Islet of Langerhans (tissue), 1 donor: ENCODE results near the gene SAP30BP.

Source experiments
- FAIRE-seq: peaks from one replicate; lab custom pipeline; 2011; peaks lifted over from hg19 to GRCh38; lab: Jason Lieb, UNC

SAP30BP gene

DNA sequence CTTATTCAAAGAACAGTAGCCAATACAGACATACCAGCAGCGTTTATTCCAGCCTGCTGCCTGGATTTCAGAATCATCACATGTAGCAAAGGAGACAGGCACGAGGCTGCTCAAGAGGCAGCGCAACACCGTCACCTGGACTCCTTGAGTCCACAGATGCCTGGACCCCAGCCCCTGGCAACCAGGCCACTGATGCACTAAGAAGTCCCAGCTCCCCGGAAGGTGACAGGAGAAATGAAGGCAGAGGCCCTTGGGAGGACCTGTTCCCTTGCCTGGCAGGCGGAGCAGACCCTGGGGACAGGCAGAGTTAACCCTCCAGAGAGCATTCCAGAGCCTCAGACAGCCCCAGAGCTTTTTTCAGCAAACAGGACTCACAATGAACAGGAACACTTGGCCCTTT, 17.5 kb upstream of the SAP30BP start:
- no peak for FAIRE-seq

DNA sequence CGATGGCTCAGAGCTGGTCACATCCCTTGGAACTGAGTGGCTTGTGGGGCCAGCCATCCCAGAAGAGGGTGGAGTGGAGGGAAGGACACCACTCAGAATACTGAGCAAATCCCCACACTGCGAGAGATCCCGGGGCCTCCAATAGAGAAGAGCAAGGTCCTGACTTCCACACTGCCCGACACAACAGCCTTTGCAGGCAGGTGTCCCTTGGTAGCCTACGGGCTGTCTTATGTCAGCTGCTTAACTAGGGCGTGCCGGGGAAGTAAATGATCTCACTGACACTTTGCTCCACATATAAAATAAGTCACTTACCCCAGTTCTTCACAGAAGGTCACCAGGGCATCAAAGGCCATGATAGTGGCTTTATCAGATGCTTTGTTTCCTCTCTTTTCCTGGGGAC, 16.3 kb upstream of the SAP30BP start:
- no peak for FAIRE-seq

DNA sequence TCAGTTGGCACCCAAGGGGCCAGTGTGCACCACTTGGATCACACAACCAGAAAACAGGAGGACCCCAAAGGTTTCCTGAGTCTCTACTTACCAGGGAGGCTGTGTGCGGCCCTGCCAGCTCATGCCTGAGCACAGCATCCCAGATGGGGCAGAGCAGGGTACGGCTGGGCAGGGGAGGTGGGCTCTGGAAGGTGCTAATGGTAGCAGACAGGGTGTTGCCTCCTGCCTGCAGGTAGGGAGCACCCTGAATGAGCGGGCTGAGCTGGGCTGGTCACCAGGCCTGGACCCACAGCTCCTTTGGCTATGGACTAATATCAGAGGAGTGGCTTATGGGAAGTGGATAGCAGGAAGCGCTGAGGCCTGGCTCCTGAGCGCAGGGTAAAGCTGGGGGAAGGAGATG, 14.8 kb upstream of the SAP30BP start:
- FAIRE-seq = no peak

DNA sequence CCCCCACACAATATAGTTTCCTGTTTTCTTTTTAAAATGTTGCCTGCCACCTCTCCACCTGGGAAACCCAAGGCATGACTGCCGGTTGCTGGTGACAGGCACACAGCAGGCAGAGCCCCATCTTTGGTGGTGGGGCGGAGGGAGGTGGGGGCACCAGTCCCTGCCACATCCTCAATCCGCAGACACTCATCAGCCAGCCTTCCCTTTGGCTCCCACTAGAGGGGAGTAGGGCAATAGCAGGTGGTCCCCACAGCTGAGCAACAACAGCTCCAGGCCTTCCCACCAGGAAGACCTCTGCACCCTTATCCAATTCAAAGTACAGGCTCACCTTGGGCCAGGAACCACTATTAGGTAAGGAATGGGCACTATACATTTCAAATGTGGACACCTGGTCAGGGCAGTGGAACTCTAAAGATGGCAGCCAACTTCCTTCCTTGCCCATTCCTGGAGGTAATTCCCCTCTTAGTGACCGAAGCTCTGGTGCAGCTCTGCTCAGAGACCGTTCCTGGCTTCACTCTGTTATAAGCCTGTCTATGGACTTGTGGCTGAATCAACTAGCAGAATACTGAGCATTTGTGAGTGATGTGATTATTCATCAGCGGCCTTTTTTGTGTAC, 14.1 kb upstream of the SAP30BP start:
- no peak for FAIRE-seq

DNA sequence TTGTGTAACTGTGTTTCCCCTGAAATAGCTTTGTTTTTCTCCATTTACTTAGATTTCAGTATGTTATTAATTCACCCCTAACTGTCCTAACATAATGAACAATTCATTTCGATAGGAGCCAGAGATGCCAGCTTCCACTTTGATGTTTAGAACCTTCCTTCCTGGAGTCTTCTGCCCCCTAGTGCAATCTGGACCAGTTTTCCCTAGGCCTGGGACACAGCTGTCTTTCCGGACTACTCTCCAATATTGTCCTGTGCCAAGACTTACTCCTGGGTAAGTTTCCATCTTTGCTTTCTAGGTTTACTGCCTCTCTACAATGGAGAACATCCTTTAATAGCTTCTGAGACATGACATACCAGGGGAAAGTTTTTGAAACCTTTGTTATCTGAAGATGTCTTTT, 13.0 kb upstream of the SAP30BP start:
- no peak for FAIRE-seq

DNA sequence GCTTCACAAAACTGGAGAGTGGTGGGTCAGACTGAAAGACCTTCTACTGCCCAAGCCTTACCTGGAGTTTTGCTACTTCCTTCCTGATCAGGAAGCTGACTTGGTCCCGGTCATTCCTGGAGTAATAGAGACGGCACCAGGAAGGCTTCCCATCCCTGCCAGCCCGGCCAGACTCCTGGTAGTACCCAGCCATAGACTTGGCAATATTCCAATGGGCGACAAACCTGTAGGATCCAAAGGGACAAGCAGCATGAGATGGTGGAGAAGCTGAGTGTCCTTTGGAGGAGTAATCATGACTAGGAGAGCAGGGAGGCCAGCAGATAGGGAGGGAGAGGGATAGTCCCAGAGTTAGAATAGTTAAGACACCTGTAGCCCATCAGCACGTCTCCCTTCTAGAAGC, 8.9 kb upstream of the SAP30BP start:
- no peak for FAIRE-seq

DNA sequence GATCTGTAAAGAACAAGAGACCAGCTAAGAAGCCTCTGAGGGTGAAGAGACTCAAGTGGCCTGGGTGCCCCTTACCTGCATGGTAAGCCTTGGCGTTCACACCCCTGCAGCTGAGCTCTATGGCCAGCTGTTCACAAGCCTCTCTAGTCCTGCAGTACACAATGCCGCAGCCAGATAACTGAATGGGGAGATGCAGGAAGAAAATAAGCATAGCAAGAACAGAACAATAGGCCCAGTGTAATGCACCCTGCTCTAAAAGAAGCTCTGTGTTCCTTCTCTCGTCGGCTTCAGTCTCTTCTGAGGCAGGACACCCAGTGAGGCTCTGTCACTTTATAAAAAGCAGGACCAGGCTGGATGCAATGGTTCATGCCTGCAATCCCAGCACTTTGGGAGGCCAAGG, 5.6 kb upstream of the SAP30BP start:
- FAIRE-seq = no peak

DNA sequence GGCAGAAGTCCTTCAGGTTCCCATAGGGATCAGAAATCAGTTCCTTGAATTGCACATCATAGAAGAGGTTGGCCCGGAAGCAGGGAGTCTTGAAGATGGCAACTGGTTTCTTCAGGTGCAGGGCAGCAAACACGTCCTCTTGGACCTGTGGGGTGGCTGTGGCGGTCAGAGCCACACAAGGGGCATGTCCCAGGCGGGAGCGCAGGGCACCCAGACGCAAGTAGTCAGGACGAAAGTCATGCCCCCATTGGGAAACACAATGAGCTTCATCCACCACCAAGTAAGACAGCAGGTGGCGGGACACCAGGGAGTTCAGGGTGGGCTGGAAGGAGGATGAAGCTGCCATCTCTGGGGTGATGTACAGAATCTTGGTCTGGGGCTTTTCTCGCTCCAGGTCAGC, 4.6 kb upstream of the SAP30BP start:
- FAIRE-seq = no peak

DNA sequence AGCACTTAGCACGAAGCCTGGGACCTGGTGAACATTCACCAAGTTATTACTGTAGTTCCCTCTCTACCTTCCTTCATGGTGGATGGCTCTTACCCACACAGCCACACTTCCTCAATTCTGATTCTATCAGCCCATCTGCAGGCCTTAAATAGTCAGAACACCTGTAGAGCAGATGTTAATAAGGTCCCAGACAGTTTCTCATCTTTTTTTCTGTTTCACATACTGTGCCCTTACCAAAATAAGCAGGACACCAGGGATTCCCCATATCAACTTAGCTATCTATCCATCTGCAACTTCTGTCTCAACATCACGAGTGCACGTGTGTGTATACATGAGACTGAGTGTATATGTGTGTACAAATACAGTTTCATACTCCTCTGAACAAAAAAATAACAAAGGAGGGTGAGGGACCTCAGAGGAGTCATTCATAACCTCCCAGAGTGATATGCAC, 3.0 kb upstream of the SAP30BP start:
- no peak for FAIRE-seq

DNA sequence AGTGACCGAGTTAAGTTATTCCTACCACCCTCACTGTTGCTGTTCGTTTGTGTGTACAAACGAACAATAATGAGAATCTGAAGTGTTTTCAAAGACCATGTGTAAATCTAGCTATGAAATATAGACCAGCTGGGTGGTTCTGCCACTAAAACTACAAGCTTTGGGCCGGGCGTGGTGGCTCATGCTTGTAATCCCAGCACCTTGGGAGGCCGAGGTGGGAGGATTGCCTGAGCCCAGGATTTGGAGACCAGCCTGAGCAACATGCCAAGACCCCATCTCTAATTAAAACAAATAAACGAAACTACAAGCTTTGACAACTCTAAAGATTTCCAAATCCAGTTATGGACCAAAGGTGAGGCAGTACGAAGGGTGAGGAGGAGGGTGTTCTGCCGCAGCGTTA, 1.2 kb upstream of the SAP30BP start:
- FAIRE-seq = no peak

DNA sequence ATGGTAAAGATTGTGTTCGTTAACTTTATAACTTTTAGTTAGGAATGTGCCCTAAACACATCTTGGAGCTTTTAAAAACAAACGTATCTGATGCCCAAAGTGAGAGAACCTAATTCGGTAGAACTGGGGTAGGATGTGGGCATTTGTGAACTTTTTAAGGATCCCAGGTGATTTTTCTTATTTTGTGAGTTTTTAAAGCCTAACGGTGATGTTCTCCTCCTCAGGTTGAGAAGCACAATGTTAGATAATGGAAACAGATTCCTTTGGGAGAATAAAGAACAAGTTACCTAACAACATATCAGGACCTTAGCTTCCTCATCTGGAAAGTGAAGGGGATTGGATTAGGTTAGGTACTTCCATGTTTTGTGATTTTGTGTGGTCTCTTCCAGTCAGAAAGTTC, 687 bp downstream of the SAP30BP start:
- no peak for FAIRE-seq

DNA sequence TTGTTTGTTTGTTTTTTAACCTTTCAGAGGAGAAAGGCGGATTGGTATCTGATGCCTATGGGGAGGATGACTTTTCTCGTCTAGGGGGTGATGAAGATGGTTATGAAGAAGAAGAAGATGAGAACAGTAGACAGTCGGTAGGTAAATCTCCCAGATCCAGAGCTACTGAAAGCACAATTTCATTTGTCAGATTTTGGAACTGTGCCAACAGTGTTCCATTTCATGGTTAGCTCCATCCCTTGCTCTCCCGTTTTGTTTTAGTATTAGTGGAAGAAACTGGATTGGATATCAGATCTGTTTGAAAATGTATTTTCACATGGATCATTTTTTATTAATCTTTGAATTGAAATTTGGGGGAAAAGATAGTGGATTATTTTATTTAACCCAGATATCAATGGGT, 1.4 kb downstream of the SAP30BP start:
- no peak for FAIRE-seq

DNA sequence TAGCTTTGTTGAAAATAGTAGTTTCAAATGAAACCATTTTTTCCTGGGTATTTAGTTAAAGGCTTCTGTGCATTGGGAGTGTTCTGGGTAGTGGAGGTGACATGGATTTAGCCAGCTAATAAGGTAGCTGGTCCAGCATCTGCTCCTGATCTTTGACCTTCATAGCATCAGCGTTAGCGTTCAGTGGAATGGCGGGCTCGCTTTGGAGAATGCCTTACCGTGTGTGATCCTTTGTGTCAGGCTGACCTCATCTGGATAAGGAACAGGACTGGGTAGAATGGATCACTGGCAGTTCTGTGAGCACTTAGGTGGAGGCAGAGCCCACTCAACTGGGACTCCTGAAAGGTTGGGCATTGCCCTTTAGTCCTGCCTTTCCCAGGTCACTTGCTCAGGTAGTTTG, 3.7 kb downstream of the SAP30BP start:
- no peak for FAIRE-seq

DNA sequence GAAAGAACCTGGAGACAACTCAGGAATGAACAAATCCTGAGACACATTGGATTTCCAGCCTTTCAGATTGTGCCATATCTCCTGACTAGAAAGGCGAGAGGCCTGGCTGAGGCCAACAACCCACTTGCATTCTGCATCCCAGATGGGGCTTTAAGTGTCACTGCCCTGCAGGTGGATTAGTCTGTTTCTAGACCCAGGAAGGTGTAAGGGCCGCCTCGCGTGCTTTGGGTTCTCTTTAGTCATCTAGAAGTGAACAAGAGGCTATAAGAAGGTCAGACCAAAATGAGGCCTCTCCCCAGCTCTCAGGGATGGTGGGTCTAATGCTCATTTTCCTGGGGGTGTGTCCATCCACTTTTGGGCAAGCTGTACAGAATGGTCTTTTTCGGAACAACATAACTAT, 4.9 kb downstream of the SAP30BP start:
- FAIRE-seq = no peak

DNA sequence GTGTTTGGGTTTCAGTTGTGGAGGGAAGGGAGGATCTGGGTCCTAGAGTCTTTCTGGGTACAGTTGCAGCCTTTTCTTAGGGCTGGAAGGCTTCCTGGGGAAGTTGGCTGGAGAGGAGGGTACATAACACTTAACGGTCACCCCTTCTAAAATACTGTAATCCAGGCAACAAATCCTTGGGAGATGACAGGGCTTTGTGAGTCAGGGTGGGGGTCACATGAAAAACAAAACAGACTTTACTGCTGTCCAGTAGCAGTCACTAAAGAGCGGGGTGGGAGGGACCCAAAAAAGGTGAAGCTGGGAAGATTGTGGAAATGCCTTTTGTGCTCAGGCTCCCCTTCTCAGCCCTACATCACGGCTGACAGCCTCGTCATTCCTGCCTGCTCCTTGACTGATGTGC, 6.3 kb downstream of the SAP30BP start:
- no peak for FAIRE-seq

DNA sequence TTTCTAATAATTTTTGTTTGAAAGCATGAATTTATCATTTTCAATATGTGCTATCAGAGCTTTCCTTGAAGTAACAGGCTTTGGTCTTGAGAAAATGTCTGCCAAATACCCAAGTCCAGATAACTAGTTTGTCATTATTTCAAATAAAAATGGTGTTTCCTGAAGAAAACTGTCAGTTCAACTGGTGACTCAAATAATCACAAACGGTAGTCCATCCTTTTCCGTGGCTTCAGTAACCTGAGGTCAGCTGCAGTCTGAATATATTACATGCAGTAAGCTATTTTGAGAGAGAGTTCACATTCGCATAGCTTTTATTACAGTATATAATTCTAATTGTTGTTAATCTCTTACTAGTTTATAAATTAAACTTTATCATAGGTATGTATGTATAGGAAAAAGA, 9.3 kb downstream of the SAP30BP start:
- no peak for FAIRE-seq

DNA sequence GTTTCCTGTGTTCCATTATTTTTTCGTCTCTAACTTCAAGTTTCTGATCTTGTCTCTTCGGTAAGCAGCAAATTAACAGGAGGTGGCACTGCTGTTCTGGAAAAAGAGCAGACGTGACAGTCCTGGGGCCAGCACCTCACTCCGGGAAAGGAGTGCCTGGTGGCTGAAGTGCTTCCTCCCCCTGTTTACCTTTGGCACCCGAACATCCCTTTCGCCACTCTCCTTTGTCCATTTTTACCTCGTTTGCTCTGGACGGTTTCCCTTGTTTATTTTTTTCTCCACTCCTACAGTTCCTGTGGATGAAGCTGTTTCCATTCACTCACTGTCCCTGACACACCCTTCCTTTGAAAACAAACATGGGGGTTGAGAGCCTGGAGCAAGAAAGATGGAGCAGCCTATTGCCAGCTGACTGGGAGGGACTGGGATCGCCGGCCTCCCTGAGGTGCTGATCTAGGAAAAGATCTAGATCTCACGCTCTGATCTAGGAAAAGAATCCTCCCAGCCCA, 12.6 kb downstream of the SAP30BP start:
- no peak for FAIRE-seq

DNA sequence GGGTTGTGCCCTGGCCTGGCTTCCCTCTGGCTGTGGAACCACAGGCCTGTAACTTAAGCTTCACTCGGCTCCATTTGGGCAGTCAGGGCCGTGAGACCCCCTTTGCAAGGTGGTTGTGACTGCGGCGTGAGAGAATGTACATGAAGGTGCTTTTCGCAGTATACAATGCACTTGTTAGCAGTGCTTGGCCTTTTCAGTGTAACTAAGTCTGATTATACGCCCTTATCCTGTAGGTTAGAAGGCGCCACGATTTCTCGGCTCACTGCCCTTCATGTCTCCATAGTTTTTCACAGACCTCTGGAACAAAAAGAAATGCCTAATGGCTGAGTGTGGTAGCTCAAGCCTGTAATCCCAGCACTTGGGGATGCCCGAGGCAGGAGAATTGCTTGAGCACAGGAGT, 13.3 kb downstream of the SAP30BP start:
- no peak for FAIRE-seq

DNA sequence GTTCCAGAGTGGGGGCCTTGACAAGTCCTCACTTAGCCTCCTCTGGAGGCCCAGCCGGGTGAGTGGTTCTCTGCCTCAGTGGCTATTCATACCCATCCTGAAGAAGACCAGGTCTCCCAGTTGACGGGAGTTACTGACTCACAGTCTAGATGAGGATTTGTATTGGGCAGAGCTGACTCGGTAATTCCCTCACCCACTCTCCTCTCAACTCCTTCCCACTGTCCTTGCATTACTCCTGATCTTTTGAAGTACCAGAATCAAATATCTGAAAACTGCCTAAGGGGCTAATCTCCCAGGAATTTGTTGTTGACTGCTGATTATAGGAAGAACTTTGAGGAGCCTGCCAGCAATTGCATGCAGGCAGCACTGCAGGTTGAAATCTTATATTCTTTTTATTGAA, 14.2 kb downstream of the SAP30BP start:
- FAIRE-seq = no peak

DNA sequence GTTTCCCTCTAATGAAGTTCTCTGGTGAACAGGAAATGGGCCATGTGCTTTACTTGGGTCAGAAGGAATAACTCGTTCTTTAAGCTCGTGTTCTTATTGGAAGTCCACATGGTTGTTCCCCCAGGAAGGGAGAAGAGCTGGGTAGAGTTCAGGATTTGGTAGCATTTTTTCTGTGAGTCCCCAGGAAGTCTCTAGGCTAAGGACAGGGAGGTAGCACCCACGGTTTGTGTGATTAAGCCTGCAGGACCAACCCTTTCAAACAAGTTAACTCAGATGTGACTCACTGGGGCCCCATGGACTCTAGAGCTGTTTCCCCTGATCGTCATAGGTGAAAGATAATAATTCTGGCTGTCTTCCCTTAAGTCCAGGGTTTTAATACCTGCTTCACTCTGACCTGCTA, 16.4 kb downstream of the SAP30BP start:
- no peak for FAIRE-seq

DNA sequence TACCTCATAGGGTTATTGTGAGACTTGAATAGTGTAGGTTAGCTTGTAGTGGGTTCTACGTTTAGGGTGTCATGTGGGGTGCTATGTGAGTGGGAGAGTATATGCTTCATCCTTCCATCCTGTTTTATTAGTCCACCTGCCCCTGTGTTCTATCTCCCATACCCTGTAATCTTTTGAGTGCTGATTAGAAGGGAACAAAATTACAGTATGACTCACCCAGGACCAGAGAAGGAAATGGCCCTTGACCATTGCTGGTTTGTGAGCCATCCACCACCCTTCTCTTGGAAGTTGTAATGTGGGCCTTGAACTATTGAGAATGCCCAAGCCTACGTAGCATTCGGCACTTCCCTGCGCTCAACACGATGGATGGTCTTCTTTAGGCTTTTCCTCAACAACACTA, 17.1 kb downstream of the SAP30BP start:
- no peak for FAIRE-seq

DNA sequence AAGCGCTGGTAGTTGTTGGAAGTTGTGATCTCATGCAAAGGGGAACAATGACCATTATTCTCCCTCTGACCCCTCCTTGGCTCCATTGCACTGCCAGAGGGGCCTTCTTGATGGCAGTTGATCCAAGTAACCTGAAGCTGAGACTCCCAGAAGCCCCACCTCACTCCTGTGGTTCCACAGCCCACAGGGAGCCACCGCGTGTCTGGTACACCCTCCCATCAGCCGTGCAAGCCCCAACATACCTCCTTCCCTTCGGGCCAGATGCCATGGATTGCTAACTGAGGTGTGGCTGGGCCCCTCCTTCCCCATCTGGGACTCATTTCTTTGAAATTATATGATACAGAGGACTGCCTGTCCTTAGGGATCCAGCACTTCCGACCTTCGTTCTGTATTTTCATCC, 17.8 kb downstream of the SAP30BP start:
- FAIRE-seq = no peak

DNA sequence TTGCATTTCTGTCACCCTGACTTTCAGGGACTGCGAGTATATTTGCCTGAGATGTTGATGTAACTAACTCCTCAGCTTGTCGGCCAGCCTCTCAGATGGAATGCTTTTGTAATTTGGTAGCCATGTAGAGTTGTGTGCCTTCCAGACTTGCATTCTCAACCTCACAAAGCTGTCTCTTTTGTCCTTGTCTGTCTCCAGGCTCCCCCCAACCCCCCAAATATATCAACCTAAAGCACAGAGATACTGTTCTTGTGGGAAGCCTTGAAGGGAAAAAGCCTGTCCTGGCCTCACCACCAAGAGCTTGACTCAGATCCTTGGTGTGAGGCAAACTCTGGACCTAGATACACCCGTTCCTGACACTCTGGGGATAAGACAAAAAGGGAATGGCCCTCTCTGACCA, 18.4 kb downstream of the SAP30BP start:
- no peak for FAIRE-seq

DNA sequence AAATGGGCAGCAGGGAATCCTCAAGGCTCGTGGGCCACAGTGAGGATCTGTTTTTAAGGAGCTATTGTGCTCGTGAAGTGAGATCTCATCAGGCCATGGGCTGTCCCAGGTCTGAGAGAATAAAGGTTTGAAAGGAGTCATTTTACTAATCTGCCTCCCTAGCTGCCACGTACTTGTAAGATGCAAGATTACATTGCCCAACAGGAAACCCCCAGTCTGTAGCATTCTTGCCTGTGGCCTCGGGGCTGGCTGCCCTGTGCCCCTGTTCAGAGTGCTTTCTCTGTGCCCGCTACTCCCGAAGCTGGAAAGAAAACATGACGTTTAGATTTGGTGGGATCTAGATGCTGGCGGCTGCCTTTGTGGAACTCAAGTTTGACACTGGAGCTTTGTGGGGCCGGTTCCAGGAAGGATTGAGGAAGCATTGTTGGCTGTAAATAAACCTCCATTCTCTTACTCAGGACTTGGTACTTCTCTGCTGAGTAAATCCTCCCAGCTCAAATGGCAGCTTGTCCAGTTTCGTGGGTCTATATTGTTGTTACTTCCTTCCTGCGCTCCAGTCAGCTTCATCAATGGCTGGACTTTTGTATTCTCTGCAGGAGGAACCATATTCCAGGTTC, 21.2 kb downstream of the SAP30BP start:
- FAIRE-seq = no peak
